Tibial nerve (tissue), 3 donors: ENCODE measurements around the gene VANGL1.

ENCODE experiments used
- CTCF ChIP-seq, 5 experiments: fragments of 200-600 bp in 3 of 5; fragments of 450-650 bp in 2 of 5; sonication (generic) in 3 of 5; IDR thresholded peaks; one replicate each; pipeline ENCODE4 v1.5.1; 2016 to 2019; ENCODE audit warnings: antibody characterized with exemption in 5 of 5, mild to moderate bottlenecking in 3 of 5, moderate library complexity in 2 of 5
- POLR2A ChIP-seq, 2 donors: fragments of 450-650 bp; IDR thresholded peaks; one replicate each; pipeline ENCODE4 v1.6.1; 2017; ENCODE audit warnings: antibody characterized with exemption in 2 of 2, mild to moderate bottlenecking in 2 of 2, moderate library complexity in 2 of 2

- no peak for TF ChIP-seq CTCF (IDR thresholded peaks at IDR 0.05)
- no peak for TF ChIP-seq POLR2A (IDR thresholded peaks at IDR 0.05)
These were observed 16.9 kb upstream of the VANGL1 start for GRCh38 chr1:115624859-115625258.
